Iris pigment epithelial cell (primary cell): ENCODE measurements around the gene MCM7.

Source experiments
- DNase-seq: peaks from one replicate; pipeline ENCODE4 v3.0.0-alpha.2; 2011; ENCODE audit warnings: low read depth

MCM7 gene

GRCh38 chr7:100122568-100122967, 21.4 kb upstream of the MCM7 start:
- no peak for DNase-seq

GRCh38 chr7:100122067-100122466, 20.9 kb upstream of the MCM7 start:
- no peak for DNase-seq

GRCh38 chr7:100120733-100121036, 19.5 kb upstream of the MCM7 start:
- DNase-seq = no peak

- DNase-seq = peak; percentile 51
Observed at GRCh38 chr7:100119970-100120732, 19.0 kb upstream of the MCM7 start.

- DNase-seq = peak; percentile 93
Observed at GRCh38 chr7:100119072-100119969, 18.1 kb upstream of the MCM7 start, which contains the start of the genes CNPY4 and TAF6. CNPY4 (plus strand) TSS chr7:100119634; CDS start chr7:100119745, 111 bp downstream. TAF6 (minus strand) TSS chr7:100119358; CDS start chr7:100114209, 5,149 bp downstream.

- no peak for DNase-seq
Observed at GRCh38 chr7:100118388-100119071, 17.3 kb upstream of the MCM7 start.

GRCh38 chr7:100115026-100115425, 13.8 kb upstream of the MCM7 start:
- no peak for DNase-seq

- no peak for DNase-seq
Observed at GRCh38 chr7:100111914-100112313, 10.7 kb upstream of the MCM7 start.

- no peak for DNase-seq
Observed at GRCh38 chr7:100111156-100111555, 10.0 kb upstream of the MCM7 start.

GRCh38 chr7:100109521-100110163, 8.4 kb upstream of the MCM7 start:
- no peak for DNase-seq

GRCh38 chr7:100107890-100108289, 6.7 kb upstream of the MCM7 start:
- no peak for DNase-seq

GRCh38 chr7:100107125-100107737, 6.0 kb upstream of the MCM7 start:
- DNase-seq = no peak

GRCh38 chr7:100106633-100107032, 5.4 kb upstream of the MCM7 start:
- no peak for DNase-seq

GRCh38 chr7:100105534-100105933, 4.3 kb upstream of the MCM7 start:
- no peak for DNase-seq

GRCh38 chr7:100102950-100103840, 2.0 kb upstream of the MCM7 start:
- peak; percentile 99 for DNase-seq

GRCh38 chr7:100100420-100101015, 679 bp downstream of the MCM7 start:
- peak; percentile 99 for DNase-seq

- no peak for DNase-seq
Observed at GRCh38 chr7:100099452-100099851, 1.7 kb downstream of the MCM7 start.

GRCh38 chr7:100098913-100099312, 2.3 kb downstream of the MCM7 start:
- no peak for DNase-seq

- DNase-seq = no peak
Observed at GRCh38 chr7:100095704-100096103, 5.5 kb downstream of the MCM7 start.

- no peak for DNase-seq
Observed at GRCh38 chr7:100095289-100095688, 5.9 kb downstream of the MCM7 start.
